ENCODE measurements around the gene CLC. TPM values are rescaled to one million over a fixed set of nuclear protein-coding genes. Genes with fewer than 3 reads are reported as not detected.
"Not testable (repeated sequence)": the region's sequence is repeated elsewhere in the genome, so short reads cannot be mapped to it uniquely, and the experiment has no call there.

Gene CLC
- total RNA-seq, 4 donors from 2014 or later = not detected

DNA sequence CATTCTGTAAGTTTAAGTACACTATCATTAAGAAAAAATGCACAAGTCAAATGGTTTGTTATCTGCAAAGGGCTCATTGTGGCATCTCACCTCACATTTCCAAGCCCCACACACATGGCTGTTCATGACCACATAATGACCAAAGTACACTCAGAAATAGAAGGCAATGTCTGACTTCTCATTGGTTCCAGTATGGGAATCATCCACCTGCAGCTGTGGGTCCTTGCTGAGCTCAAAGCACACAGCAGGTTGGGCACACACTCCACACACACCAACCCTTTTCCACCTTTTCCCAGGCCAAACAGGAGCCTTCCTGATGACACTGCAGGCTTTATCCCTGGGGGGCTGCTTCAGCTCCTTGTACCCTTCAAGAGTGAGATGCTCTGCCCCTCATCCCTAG, 11.8 kb downstream of the CLC start:
- Histone ChIP-seq H3K36me3 (no peaks in the 10 kb centered on the region), H3K4me3 (no peak overlapping the region), H3K4me1 (no peaks in the 10 kb centered on the region), H3K27me3 (no peaks in the 10 kb centered on the region), H3K27ac (no peak overlapping the region), H3K9me3 (no peaks in the 10 kb centered on the region)
- no peak for TF ChIP-seq CTCF (IDR thresholded peaks at IDR 0.05)
- TF ChIP-seq POLR2A (IDR thresholded peaks at IDR 0.05) = no peak
- DNase-seq = no peak
- intact Hi-C loops (cut with DNase I; ENCODE audit: low total_unique reads) = no loop called here

DNA sequence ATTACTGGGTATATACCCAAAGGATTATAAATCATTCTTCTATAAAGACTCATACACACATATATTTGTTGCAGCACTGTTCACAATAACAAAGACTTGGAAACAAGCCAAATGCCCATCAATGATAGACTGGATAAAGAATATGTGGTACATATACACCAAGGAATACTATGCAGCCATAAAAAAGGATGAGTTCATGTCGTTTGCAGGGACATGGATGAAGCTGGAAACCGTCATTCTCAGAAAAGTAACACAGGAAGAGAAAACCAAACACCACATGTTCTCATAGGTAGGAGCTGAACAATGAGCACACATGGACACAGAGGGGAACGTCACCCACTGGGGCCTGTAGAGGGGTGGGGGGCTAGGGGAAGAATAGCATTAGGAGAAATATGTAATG, 17.7 kb downstream of the CLC start:
- DNase-seq; intact Hi-C loops (cut with DNase I; ENCODE audit: low total_unique reads); H3K9me3 ChIP-seq; H3K4me1 ChIP-seq; H3K4me3 ChIP-seq; H3K36me3 ChIP-seq; H3K27ac ChIP-seq; H3K27me3 ChIP-seq: not testable (repeated sequence)

DNA sequence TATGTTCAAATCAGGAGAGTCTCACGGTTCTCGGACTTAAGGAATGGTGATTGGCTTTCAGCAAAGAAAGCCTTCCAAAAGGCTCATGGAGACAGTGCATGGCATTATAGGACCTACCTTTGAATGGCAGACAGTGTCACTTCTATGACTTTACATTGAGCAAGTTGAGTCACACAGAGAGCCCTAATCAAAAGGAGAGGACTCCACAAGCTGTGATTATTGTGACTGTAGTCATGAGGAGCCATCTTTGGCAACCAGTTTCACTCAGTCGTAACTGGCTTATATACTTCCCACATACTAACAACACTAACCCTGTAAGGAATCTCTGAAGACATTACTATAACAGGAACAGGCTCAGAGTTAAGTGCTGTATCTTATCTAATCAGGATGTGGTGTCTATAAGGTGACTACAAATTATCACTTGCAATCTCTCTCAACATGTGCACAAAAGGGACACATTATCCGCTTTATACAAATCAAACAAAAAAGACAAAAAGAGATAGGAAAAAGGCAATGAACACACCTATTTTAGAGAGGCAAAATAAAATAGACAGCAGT, 27.4 kb downstream of the CLC start:
- TF ChIP-seq CTCF (IDR thresholded peaks at IDR 0.05) (no peak), POLR2A (IDR thresholded peaks at IDR 0.05) (no peak)
- intact Hi-C loops (cut with DNase I; ENCODE audit: low total_unique reads) = no loop called here
- Histone ChIP-seq H3K27ac (no peak overlapping the region), H3K4me3 (no peak overlapping the region), H3K9me3 (no peaks in the 10 kb centered on the region), H3K27me3 (no peaks in the 10 kb centered on the region), H3K36me3 (no peaks in the 10 kb centered on the region), H3K4me1 (no peaks in the 10 kb centered on the region)
- DNase-seq = no peak

GRCh38 chr19:39709026-39709872, 28.6 kb downstream of the CLC start:
- H3K4me3 ChIP-seq = no peak overlapping the region
- no peak for DNase-seq
- no peak for TF ChIP-seq CTCF (IDR thresholded peaks at IDR 0.05)
- TF ChIP-seq POLR2A (IDR thresholded peaks at IDR 0.05) = no peak
- no peaks in the 10 kb centered on the region for H3K9me3 ChIP-seq
- intact Hi-C loops (cut with DNase I; ENCODE audit: low total_unique reads) = no loop called here
- H3K4me1 ChIP-seq = no peaks in the 10 kb centered on the region
- no peaks in the 10 kb centered on the region for H3K27me3 ChIP-seq
- H3K27ac ChIP-seq = no peak overlapping the region
- H3K36me3 ChIP-seq = no peaks in the 10 kb centered on the region

DNA sequence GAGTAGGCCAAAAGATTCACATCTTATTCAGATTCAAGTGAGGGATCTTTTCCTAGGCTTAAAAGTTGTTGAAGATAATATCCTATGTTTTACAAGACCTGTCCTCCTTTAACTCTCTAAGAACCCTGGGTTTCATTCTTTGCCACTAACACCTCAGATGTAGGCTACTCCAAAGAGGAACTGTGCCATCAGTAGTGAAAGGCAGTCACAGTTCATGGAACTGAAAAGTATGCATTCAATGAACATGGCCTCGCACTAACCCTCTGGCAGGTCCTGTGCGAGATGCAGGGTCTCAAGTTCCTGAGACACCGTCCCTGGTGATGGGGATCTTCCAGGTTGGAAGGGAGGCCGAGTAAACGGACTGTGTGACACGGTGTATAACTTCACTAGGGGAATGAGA, 29.2 kb downstream of the CLC start:
- intact Hi-C loops (cut with DNase I; ENCODE audit: low total_unique reads) = no loop called here
- H3K4me3 ChIP-seq = no peak overlapping the region
- no peaks in the 10 kb centered on the region for H3K9me3 ChIP-seq

More for the DNA sequence above, 29.2 kb downstream of the CLC start:
- no peak for DNase-seq
- Histone ChIP-seq H3K36me3 (no peaks in the 10 kb centered on the region), H3K27me3 (no peaks in the 10 kb centered on the region), H3K4me1 (no peaks in the 10 kb centered on the region), H3K27ac (no peak overlapping the region)
- TF ChIP-seq POLR2A (IDR thresholded peaks at IDR 0.05) (no peak), CTCF (IDR thresholded peaks at IDR 0.05) (no peak)

Data from uterus (tissue), 4 donors.